Mononuclear cell (primary cell): Measurements from ENCODE around the gene ABCG5. TPM values are rescaled to one million over a fixed set of nuclear protein-coding genes. Genes with fewer than 3 reads are reported as not detected.
A peak's percentile ranks its signal among the peaks of the same experiment; 100 is the strongest.

Source experiments
- H3K27me3 ChIP-seq: 2 replicates; pipeline ENCODE4 v1.6.0; 2011; ENCODE audit warnings: low read length, control low read depth; ENCODE audit not compliant: insufficient read depth
- H3K4me1 ChIP-seq: 2 replicates; pipeline ENCODE4 v1.5.1; 2011; ENCODE audit warnings: mild to moderate bottlenecking, low read length, control low read depth; ENCODE audit not compliant: insufficient read depth
- H3K4me3 ChIP-seq: 2 replicates; pipeline ENCODE4 v1.5.1; 2011; ENCODE audit warnings: mild to moderate bottlenecking, low read length, moderate library complexity
- H3K9me3 ChIP-seq: 2 replicates; pipeline ENCODE4 v1.5.1; 2011; ENCODE audit warnings: low read depth, mild to moderate bottlenecking, control low read depth, low read length
- total RNA-seq: library from RNA; depleted of rRNA; stranded (reverse); fragments of >200 nt; gene quantifications from one replicate; pipeline ENCODE4 v1.2.3, GENCODE V29; 2012

Gene ABCG5
- total RNA-seq, 1 donor: not detected

DNA sequence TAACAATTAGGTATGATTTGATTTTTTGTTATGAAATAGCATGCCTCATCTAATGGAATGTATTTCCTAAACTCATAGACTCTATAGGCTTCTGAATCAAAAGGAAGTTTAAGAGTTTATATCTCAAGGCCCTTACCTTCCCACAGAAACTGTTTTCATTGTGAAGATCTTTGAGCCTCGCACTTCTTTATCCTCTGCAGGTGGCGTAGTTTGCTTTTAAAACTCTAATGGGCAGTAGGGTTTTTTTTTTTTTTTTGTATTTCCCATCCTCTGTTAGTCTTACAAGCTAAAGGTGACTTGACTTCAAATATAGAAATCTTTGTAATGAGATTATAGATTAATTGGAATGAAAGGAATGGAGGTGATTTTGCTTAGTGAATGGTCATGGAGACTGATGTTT lies 36.5 kb downstream of the ABCG5 start:
- H3K4me3 ChIP-seq: no peak overlapping the region
- no peaks in the 10 kb centered on the region for H3K9me3 ChIP-seq

DNA sequence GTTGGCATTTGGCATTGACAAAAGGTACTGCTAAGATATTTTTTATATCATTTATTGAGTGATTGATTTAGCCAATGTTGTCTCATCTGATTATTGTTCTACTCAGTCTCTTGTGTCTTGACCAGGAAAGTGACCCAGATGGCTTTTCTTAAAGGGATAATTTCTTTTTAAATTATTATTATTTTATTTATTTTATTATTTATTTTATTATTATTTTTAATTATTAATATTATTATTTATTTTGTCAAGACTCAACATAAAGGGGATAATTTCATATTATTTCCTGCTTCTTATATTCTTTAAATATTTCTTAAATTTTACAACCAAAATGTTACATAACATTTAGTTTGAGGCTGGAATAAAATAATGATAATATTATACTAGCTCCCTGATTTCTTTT lies 37.7 kb downstream of the ABCG5 start:
- Histone ChIP-seq H3K4me1 (no peaks in the 10 kb centered on the region), H3K9me3 (no peaks in the 10 kb centered on the region), H3K27me3 (no peaks in the 10 kb centered on the region), H3K4me3 (no peak overlapping the region)

More for the DNA sequence above, 36.5 kb downstream of the ABCG5 start:
- Histone ChIP-seq H3K4me1 (no peaks in the 10 kb centered on the region), H3K27me3 (no peaks in the 10 kb centered on the region)

DNA sequence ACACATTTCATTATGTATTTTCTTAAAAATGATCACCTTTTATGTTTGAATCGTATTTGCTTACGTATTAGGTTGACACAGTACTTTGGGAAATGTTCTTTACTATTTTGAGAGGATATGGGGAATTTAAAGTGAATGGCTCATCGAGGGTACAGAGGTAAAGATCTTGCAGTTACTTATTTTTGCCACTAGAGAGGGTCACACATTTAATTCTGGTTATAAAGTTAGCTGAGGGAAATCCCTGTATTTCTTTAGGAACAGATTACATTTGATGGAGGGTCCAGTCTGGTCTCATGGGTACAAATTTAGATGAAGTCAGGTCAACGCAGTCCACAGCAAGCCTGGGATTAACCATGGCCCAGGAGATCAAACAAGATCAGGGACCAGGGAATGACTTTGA lies 40.3 kb downstream of the ABCG5 start:
- Histone ChIP-seq H3K9me3 (no peaks in the 10 kb centered on the region), H3K4me3 (no peak overlapping the region), H3K27me3 (no peaks in the 10 kb centered on the region), H3K4me1 (no peaks in the 10 kb centered on the region)

- no peaks in the 10 kb centered on the region for H3K4me1 ChIP-seq
- no peaks in the 10 kb centered on the region for H3K27me3 ChIP-seq
- no peak overlapping the region for H3K4me3 ChIP-seq
- H3K9me3 ChIP-seq: no peaks in the 10 kb centered on the region
Observed at GRCh38 chr2:43796206-43796605, 42.4 kb downstream of the ABCG5 start.

DNA sequence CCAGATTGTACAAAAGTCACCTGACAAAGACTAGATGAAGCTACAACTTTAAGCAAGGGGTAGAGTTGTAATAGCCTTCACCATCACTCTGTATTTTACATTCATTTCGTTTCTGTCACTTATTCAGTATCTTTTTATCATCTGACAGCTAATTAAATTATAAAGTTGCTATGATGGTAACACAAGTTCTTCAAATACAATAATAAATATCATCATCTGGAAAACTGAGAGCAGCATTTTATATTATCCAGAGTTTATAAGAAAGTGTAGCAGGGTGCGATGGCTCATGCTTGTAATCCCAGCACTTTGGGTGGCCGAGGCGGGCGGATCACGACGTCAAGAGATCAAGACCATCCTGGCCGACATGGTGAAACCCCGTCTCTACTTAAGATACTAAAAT lies 43.7 kb downstream of the ABCG5 start:
- Histone ChIP-seq H3K4me3 (no peak overlapping the region), H3K4me1 (no peaks in the 10 kb centered on the region), H3K27me3 (no peaks in the 10 kb centered on the region), H3K9me3 (no peaks in the 10 kb centered on the region)

- no peak overlapping the region for H3K4me3 ChIP-seq
- H3K4me1 ChIP-seq: no peaks in the 10 kb centered on the region
- H3K9me3 ChIP-seq: no peaks in the 10 kb centered on the region
- H3K27me3 ChIP-seq: no peaks in the 10 kb centered on the region
Observed at GRCh38 chr2:43792653-43793052, 46.0 kb downstream of the ABCG5 start.

GRCh38 chr2:43791035-43791765 lies 47.4 kb downstream of the ABCG5 start:
- Histone ChIP-seq H3K9me3 (no peaks in the 10 kb centered on the region), H3K4me1 (no peaks in the 10 kb centered on the region), H3K27me3 (no peaks in the 10 kb centered on the region), H3K4me3 (no peak overlapping the region)

DNA sequence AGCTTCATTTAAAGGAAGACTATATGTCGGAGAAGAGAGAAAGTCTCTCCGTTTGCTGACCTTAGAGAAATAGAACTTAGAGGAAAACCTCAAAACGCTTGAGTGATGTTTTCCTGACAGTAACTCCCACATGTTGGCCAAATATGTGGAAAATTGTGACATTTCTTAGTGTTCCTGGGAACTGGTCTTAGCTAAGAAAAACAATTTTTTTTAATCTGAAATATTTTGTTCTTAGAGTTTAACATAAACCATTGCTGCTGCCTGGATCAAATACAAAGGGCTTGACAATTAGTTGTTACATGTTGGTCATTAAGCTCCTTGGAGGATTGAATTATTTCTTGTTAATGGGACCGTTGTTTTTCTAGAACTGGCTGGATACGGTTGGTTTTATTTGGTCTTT lies 48.5 kb downstream of the ABCG5 start:
- no peak overlapping the region for H3K4me3 ChIP-seq
- H3K4me1 ChIP-seq: no peaks in the 10 kb centered on the region
- H3K9me3 ChIP-seq: no peaks in the 10 kb centered on the region
- H3K27me3 ChIP-seq: no peaks in the 10 kb centered on the region

GRCh38 chr2:43788646-43789045 lies 50.0 kb downstream of the ABCG5 start:
- H3K9me3 ChIP-seq: no peaks in the 10 kb centered on the region
- H3K4me1 ChIP-seq: no peaks in the 10 kb centered on the region
- H3K27me3 ChIP-seq: no peaks in the 10 kb centered on the region
- H3K4me3 ChIP-seq: no peak overlapping the region

DNA sequence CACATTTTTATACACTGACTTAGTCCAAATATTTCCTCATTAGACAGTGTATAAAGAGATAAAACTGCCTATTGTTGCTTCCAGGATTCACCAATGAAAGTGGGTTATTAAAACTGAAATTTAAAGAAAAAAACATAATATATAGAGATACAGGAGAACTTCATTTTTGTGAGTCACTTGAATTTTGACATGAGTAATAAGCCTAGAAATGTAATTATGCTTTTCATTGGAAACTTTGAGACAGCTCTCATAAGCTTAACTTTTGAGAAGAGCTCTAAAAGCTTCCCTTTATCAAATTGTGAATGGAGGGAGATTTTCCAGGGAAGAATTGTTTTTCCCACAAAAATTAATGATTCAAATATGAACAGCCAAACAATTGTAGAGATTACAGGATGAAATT lies 50.7 kb downstream of the ABCG5 start:
- Histone ChIP-seq H3K4me3 (no peak overlapping the region), H3K9me3 (no peaks in the 10 kb centered on the region), H3K27me3 (no peaks in the 10 kb centered on the region), H3K4me1 (no peaks in the 10 kb centered on the region)

DNA sequence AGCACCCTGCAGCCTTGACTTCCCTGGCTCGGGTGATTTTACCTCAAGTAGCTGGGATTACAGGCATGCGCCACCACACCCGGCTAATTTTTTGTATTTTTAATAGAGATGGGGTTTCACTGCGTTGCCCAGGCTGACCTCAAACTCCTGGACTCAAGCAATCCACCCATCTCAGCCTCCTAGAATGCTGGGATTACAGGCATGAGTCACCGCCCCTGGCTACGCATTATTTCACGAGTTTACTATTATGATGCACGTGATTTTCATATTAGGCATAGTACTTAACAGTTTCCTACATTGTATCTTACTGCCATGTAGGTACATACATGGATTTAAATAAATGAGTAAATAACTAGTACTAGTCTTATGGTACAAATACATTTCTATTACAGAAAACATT lies 60.4 kb downstream of the ABCG5 start:
- Histone ChIP-seq H3K27me3 (no peaks in the 10 kb centered on the region), H3K4me3 (no peak overlapping the region), H3K9me3 (no peaks in the 10 kb centered on the region), H3K4me1 (peaks cover 8% of the 10 kb centered on the region)

- no peaks in the 10 kb centered on the region for H3K9me3 ChIP-seq
- peaks cover 8% of the 10 kb centered on the region for H3K4me1 ChIP-seq
- H3K27me3 ChIP-seq: no peaks in the 10 kb centered on the region
- H3K4me3 ChIP-seq: no peak overlapping the region
Observed at GRCh38 chr2:43777306-43777926, 61.2 kb downstream of the ABCG5 start.

GRCh38 chr2:43776324-43776723 lies 62.3 kb downstream of the ABCG5 start:
- H3K4me3 ChIP-seq: no peak overlapping the region
- H3K9me3 ChIP-seq: no peaks in the 10 kb centered on the region
- no peaks in the 10 kb centered on the region for H3K27me3 ChIP-seq
- H3K4me1 ChIP-seq: peaks cover 8% of the 10 kb centered on the region

- peak overlapping the region; percentile 66 for H3K4me3 ChIP-seq
- peaks cover 8% of the 10 kb centered on the region for H3K4me1 ChIP-seq
- H3K27me3 ChIP-seq: no peaks in the 10 kb centered on the region
- no peaks in the 10 kb centered on the region for H3K9me3 ChIP-seq
Observed at GRCh38 chr2:43774617-43775016, 64.0 kb downstream of the ABCG5 start.

DNA sequence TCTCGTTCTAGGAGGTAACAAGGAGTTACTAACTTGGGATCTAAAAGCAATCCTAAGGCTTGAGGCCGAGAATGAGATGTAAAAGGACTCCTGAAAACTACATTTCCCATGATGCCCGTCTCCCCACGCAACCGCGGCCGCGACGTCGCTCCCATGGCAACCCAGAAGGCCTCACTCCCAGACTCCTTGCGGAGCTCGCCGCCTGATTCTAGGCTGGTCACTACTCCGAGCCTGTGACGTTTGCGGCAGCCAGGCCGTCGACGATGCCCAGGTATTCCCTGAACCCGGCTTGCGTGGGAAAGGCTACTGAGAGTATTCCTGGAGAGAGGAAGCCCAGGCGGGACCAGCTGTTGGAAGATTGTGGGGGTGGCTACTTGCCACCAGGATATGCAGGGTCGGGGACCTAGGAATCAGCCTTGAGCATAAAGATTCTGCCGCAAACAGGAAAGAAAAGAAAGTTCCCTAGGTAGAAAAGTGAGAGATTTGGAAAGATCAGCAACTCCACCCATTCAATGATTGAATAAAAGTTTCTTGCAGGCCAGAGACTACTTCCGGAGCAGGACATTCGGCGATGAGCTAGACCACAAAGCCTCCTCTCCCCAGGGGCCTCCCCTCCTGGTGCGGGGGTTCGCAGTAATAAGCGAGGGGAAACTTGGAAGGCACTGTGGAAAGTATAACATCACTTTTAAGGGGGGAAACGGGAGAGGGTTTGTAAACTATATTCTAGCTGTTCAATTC lies 64.6 kb downstream of the ABCG5 start, which contains the start of gene DYNC2LI1:
Gene DYNC2LI1 (plus strand): TSS at position 164 of the 738 bp plus-strand sequence. CDS start 100 bp downstream, at position 264.
- H3K4me1 ChIP-seq: peaks cover 8% of the 10 kb centered on the region
- no peaks in the 10 kb centered on the region for H3K27me3 ChIP-seq
- H3K4me3 ChIP-seq: peak within 1 kb of the TSS; percentile 66
- no peaks in the 10 kb centered on the region for H3K9me3 ChIP-seq
